ENCODE measurements around the gene SNAP47.

The SNAP47 gene

GRCh38 chr1:227780101-227781044 is 45.1 kb downstream of the SNAP47 start:
- H3K9me2 ChIP-seq (replicated peaks; ENCODE audit: insufficient read depth, low read length): no peaks in the 10 kb centered on the region
- H3K27me3 ChIP-seq (ENCODE audit: low read length): no peaks in the 10 kb centered on the region
- no peaks in the 10 kb centered on the region for H3K79me2 ChIP-seq (ENCODE audit: insufficient read depth, low read length)
- H3K9ac ChIP-seq (ENCODE audit: low read length): no peak overlapping the region
- TF ChIP-seq EZH2phosphoT487 (conservative IDR thresholded peaks at IDR 0.05; ENCODE audit: low read length): no peak
- no peak for TF ChIP-seq CTCF (IDR thresholded peaks at IDR 0.05; ENCODE audit: insufficient read depth, low read length, poor library complexity, severe bottlenecking)
- H3K4me3 ChIP-seq (ENCODE audit: insufficient read depth, low read length, poor library complexity, severe bottlenecking): no peak overlapping the region
- H3F3A ChIP-seq (ENCODE audit: insufficient read depth): no peaks in the 10 kb centered on the region
- no peak overlapping the region for H2AFZ ChIP-seq (ENCODE audit: low read depth, low read length, severe bottlenecking)
- no peaks in the 10 kb centered on the region for H4K20me1 ChIP-seq (ENCODE audit: low read depth, low read length)
- no peaks in the 10 kb centered on the region for H3K9me3 ChIP-seq (ENCODE audit: insufficient read depth, low read length)
- no peak overlapping the region for H3K27ac ChIP-seq (ENCODE audit: low read depth, low read length)
- H3K36me3 ChIP-seq (ENCODE audit: low read length): no peaks in the 10 kb centered on the region
- H3K4me2 ChIP-seq (ENCODE audit: low read depth, low read length, poor library complexity, severe bottlenecking): no peak overlapping the region

- Histone ChIP-seq H3K36me3 (ENCODE audit: low read length) (no peaks in the 10 kb centered on the region), H3K4me3 (ENCODE audit: insufficient read depth, low read length, poor library complexity, severe bottlenecking) (no peak overlapping the region), H3K9ac (ENCODE audit: low read length) (no peak overlapping the region), H3K9me3 (ENCODE audit: insufficient read depth, low read length) (no peaks in the 10 kb centered on the region), H3K79me2 (ENCODE audit: insufficient read depth, low read length) (no peaks in the 10 kb centered on the region), H3K27me3 (ENCODE audit: low read length) (no peaks in the 10 kb centered on the region), H2AFZ (ENCODE audit: low read depth, low read length, severe bottlenecking) (no peak overlapping the region), H3K9me2 (replicated peaks; ENCODE audit: insufficient read depth, low read length) (no peaks in the 10 kb centered on the region), H3K27ac (ENCODE audit: low read depth, low read length) (no peak overlapping the region), H4K20me1 (ENCODE audit: low read depth, low read length) (no peaks in the 10 kb centered on the region), H3K4me2 (ENCODE audit: low read depth, low read length, poor library complexity, severe bottlenecking) (no peak overlapping the region), H3F3A (ENCODE audit: insufficient read depth) (no peaks in the 10 kb centered on the region)
- TF ChIP-seq CTCF (IDR thresholded peaks at IDR 0.05; ENCODE audit: insufficient read depth, low read length, poor library complexity, severe bottlenecking) (no peak), EZH2phosphoT487 (conservative IDR thresholded peaks at IDR 0.05; ENCODE audit: low read length) (no peak)
Observed at GRCh38 chr1:227781314-227781930, 46.2 kb downstream of the SNAP47 start.

GRCh38 chr1:227782226-227782625 is 47.0 kb downstream of the SNAP47 start:
- Histone ChIP-seq H3K4me2 (ENCODE audit: low read depth, low read length, poor library complexity, severe bottlenecking) (no peak overlapping the region), H3K27ac (ENCODE audit: low read depth, low read length) (no peak overlapping the region), H3K27me3 (ENCODE audit: low read length) (no peaks in the 10 kb centered on the region), H2AFZ (ENCODE audit: low read depth, low read length, severe bottlenecking) (no peak overlapping the region), H3K9me2 (replicated peaks; ENCODE audit: insufficient read depth, low read length) (no peaks in the 10 kb centered on the region), H3K9me3 (ENCODE audit: insufficient read depth, low read length) (no peaks in the 10 kb centered on the region), H3K79me2 (ENCODE audit: insufficient read depth, low read length) (no peaks in the 10 kb centered on the region), H3K9ac (ENCODE audit: low read length) (no peak overlapping the region), H3F3A (ENCODE audit: insufficient read depth) (no peaks in the 10 kb centered on the region), H4K20me1 (ENCODE audit: low read depth, low read length) (no peaks in the 10 kb centered on the region), H3K4me3 (ENCODE audit: insufficient read depth, low read length, poor library complexity, severe bottlenecking) (no peak overlapping the region), H3K36me3 (ENCODE audit: low read length) (no peaks in the 10 kb centered on the region)
- TF ChIP-seq CTCF (IDR thresholded peaks at IDR 0.05; ENCODE audit: insufficient read depth, low read length, poor library complexity, severe bottlenecking) (no peak), EZH2phosphoT487 (conservative IDR thresholded peaks at IDR 0.05; ENCODE audit: low read length) (no peak)
